HepG2 (cell line): ENCODE measurements around the gene ZNF653. TPM values are rescaled to one million over a fixed set of nuclear protein-coding genes. Genes with fewer than 3 reads are reported as not detected.
A peak's percentile ranks its signal among the peaks of the same experiment; 100 is the strongest.

Source experiments
- ATAC-seq: fragments of 200-7000 bp; cut with Tn5 transposase; 3 replicates; pipeline ENCODE4 v1.9.1; 2020; ENCODE audit warnings: mild to moderate bottlenecking, moderate library complexity
- BruUV-seq: library from RNA; stranded (reverse); fragments of 400-500 nt; replicated peaks from 2 replicates; lab custom pipeline; 2021; lab: Mats Ljungman, UMichigan
- CTCF ChIA-PET: fragments of 300-600 bp; formaldehyde crosslinking; extraction: SDS; loops from one replicate; lab custom pipeline; 2021; ENCODE audit warnings: low total read pairs, inconsistent platforms, low intra/inter-chr PET ratio; lab: Yijun Ruan, JAX
- POLR2A ChIA-PET: fragments of 350-600 bp; sonication (Branson Sonifier 250); formaldehyde crosslinking; loops from one replicate; lab custom pipeline; 2020; ENCODE audit warnings: antibody characterized with exemption, inconsistent platforms; lab: Yijun Ruan, JAX
- DNase-seq: peaks from one replicate; pipeline ENCODE4 v3.0.0-alpha.2; 2015; ENCODE audit warnings: low spot score
- FAIRE-seq: peaks from 3 replicates; lab custom pipeline; 2011; peaks lifted over from hg19 to GRCh38; lab: Jason Lieb, UNC
- H2AFZ ChIP-seq: one replicate; pipeline ENCODE4 v1.6.1; 2011; ENCODE audit warnings: low read length, inconsistent platforms
- H3K27ac ChIP-seq: fragments of 300-600 bp; 3 replicates; pipeline ENCODE4 v1.8.0; 2011; ENCODE audit warnings: mixed run types, mild to moderate bottlenecking, mixed read lengths, low read length, inconsistent platforms; ENCODE audit not compliant: insufficient read depth; ENCODE audit errors: extremely low read length
- H3K27me3 ChIP-seq, 2 experiments: fragments of 200-600 bp in 1 of 2; 2 replicates in 1 of 2; 3 replicates in 1 of 2; pipeline versions ENCODE4 v1.6.0 to v1.8.0; 2011; ENCODE audit warnings: low read length in 2 of 2, mild to moderate bottlenecking in 2 of 2, moderate library complexity in 2 of 2, inconsistent platforms in 1 of 2; ENCODE audit not compliant: insufficient read depth in 2 of 2, control insufficient read depth in 1 of 2
- H3K36me3 ChIP-seq, 2 experiments: fragments of 200-600 bp in 1 of 2; replicated peaks in 1 of 2; 2 replicates in 1 of 2; 3 replicates in 1 of 2; pipeline versions ENCODE4 v1.5.1 to v1.8.0; 2011; ENCODE audit warnings: low read length in 2 of 2, inconsistent platforms in 1 of 2; ENCODE audit not compliant: insufficient read depth in 2 of 2, control insufficient read depth in 1 of 2
- H3K4me1 ChIP-seq: 2 replicates; pipeline ENCODE4 v1.5.1; 2012; ENCODE audit warnings: low read length, inconsistent platforms; ENCODE audit not compliant: insufficient read depth
- H3K4me2 ChIP-seq: 2 replicates; pipeline ENCODE4 v1.6.0; 2011; ENCODE audit warnings: low read depth, low read length, inconsistent platforms
- H3K4me3 ChIP-seq, 3 experiments: fragments of 200-600 bp in 1 of 3; sonication (generic), shearing (Covaris generic) in 1 of 3; replicated peaks in 1 of 3; 2 replicates each; pipeline ENCODE4 v1.5.1; 2011 to 2016; ENCODE audit warnings: low read length in 3 of 3, inconsistent platforms in 2 of 3, low read depth in 2 of 3, mild to moderate bottlenecking in 2 of 3, control low read depth in 1 of 3, mixed read lengths in 1 of 3; ENCODE audit not compliant: insufficient read depth in 1 of 3
- H3K79me2 ChIP-seq: one replicate; pipeline ENCODE4 v1.6.1; 2011; ENCODE audit warnings: low read length, inconsistent platforms; ENCODE audit not compliant: insufficient read depth
- H3K9ac ChIP-seq: 2 replicates; pipeline ENCODE4 v1.6.0; 2011; ENCODE audit warnings: mild to moderate bottlenecking, low read depth, low read length, inconsistent platforms; ENCODE audit not compliant: insufficient read depth
- H3K9me3 ChIP-seq: 2 replicates; pipeline ENCODE4 v1.5.1; 2012; ENCODE audit warnings: mild to moderate bottlenecking, low read length
- H4K20me1 ChIP-seq: 2 replicates; pipeline ENCODE4 v1.6.0; 2011; ENCODE audit warnings: inconsistent platforms, mild to moderate bottlenecking, low read length, moderate library complexity; ENCODE audit not compliant: insufficient read depth
- HIVEP1 ChIP-seq: sonication (generic); formaldehyde crosslinking; IDR thresholded peaks from 2 replicates; pipeline ENCODE4 v1.4.0; 2020; ENCODE audit warnings: mild to moderate bottlenecking, missing genetic modification reagents
- LBX2 ChIP-seq: sonication (generic); formaldehyde crosslinking; IDR thresholded peaks from 2 replicates; pipeline ENCODE4 v1.5.0; 2020; ENCODE audit warnings: missing genetic modification reagents, mild to moderate bottlenecking, borderline replicate concordance
- NFKB2 ChIP-seq: sonication (generic); formaldehyde crosslinking; IDR thresholded peaks from 2 replicates; pipeline ENCODE4 v1.4.0; 2020; ENCODE audit warnings: missing genetic modification reagents, borderline replicate concordance
- PHF8 ChIP-seq: sonication (generic); formaldehyde crosslinking; IDR thresholded peaks from 2 replicates; pipeline ENCODE4 v1.5.0; 2020; ENCODE audit warnings: missing genetic modification reagents
- SOX6 ChIP-seq, 2 experiments: fragments of 450-650 bp in 1 of 2; sonication (generic) in 1 of 2; formaldehyde crosslinking in 1 of 2; IDR thresholded peaks; 2 replicates each; pipeline versions ENCODE4 v1.4.0 to v1.6.1; 2017 to 2020; ENCODE audit warnings: antibody characterized with exemption in 1 of 2, mild to moderate bottlenecking in 1 of 2, missing genetic modification reagents in 1 of 2
- TAF15 ChIP-seq: fragments of 200-400 bp; formaldehyde crosslinking; IDR thresholded peaks from one replicate; pipeline ENCODE4 v1.6.1; 2018; ENCODE audit warnings: mild to moderate bottlenecking, low read depth, low read length; ENCODE audit not compliant: poor library complexity, severe bottlenecking
- ZBTB38 ChIP-seq: sonication (generic); formaldehyde crosslinking; IDR thresholded peaks from 2 replicates; pipeline ENCODE4 v1.5.1; 2020; ENCODE audit warnings: mild to moderate bottlenecking, missing genetic modification reagents
- ZC3H4 ChIP-seq: sonication (generic); formaldehyde crosslinking; IDR thresholded peaks from 2 replicates; pipeline ENCODE4 v1.4.0; 2020; ENCODE audit warnings: missing genetic modification reagents, borderline replicate concordance
- ZNF160 ChIP-seq: sonication (generic); formaldehyde crosslinking; IDR thresholded peaks from 2 replicates; pipeline ENCODE4 v1.8.0; 2022; ENCODE audit warnings: mild to moderate bottlenecking, inconsistent platforms, missing genetic modification reagents
- ZNF687 ChIP-seq: sonication (generic); formaldehyde crosslinking; IDR thresholded peaks from 2 replicates; pipeline ENCODE4 v1.5.1; 2020; ENCODE audit warnings: mild to moderate bottlenecking, missing genetic modification reagents, moderate library complexity
- WGBS: methylation state at CpG from one replicate; pipeline ENCODE4 v1.1.6; 2017; ENCODE audit warnings: low lambda C conversion rate; 5-methylcytosine and 5-hydroxymethylcytosine counted together
- in situ Hi-C: cut with HindIII; loops from 2 replicates; pipeline ENCODE4 v1.10.0; 2017; ENCODE audit warnings: low pct_unique_long_range_greater_than_20kb; ENCODE audit not compliant: extremely low pct_ligation_motif_present
- intact Hi-C: fragments of 100-400 bp; cut with micrococcal nuclease; formaldehyde crosslinking; loops from one replicate; pipeline ENCODE4 v1.10.0; 2022; ENCODE audit not compliant: unreplicated experiment
- polyA plus RNA-seq, 8 experiments: library from polyadenylated mRNA; depleted of rRNA in 3 of 8; stranded (reverse) in 7 of 8; unstranded in 1 of 8; fragments of >200 nt; fragmentation: Illumina TruSeq in 4 of 8; extraction: Trizol in 4 of 8; gene quantifications; 2 replicates each; pipeline versions ENCODE4 v1.2.1 to v1.2.3, GENCODE V29; 2011 to 2016; ENCODE audit warnings: low read depth in 4 of 8, missing spikeins in 1 of 8, mixed read lengths in 1 of 8; ENCODE audit not compliant: insufficient read depth in 1 of 8
- total RNA-seq, 5 experiments: library from RNA; depleted of rRNA; stranded (reverse); fragments of >200 nt; fragmentation: Illumina TruSeq; extraction: Trizol; gene quantifications; 2 replicates each; pipeline ENCODE4 v1.2.3, GENCODE V29; 2016; ENCODE audit warnings: low read depth in 1 of 5
- TF ChIP-seq, protein P1 (sequence below): IDR thresholded peaks from 2 replicates; pipeline ENCODE4 v1.6.1; 2012; ENCODE audit warnings: inconsistent platforms
- TF ChIP-seq, protein P2 (sequence below): sonication (generic); IDR thresholded peaks from 2 replicates; pipeline ENCODE4 v1.6.1; 2016; ENCODE audit warnings: low read depth, borderline replicate concordance
- TF ChIP-seq, protein P3 (sequence below): sonication (generic); formaldehyde crosslinking; IDR thresholded peaks from 2 replicates; pipeline ENCODE4 v1.4.0; 2020; ENCODE audit warnings: missing genetic modification reagents, borderline replicate concordance
- TF ChIP-seq, protein P4 (sequence below): sonication (generic); formaldehyde crosslinking; IDR thresholded peaks from 2 replicates; pipeline ENCODE4 v1.4.0; 2020; ENCODE audit warnings: missing genetic modification reagents, borderline replicate concordance

Gene ZNF653
- total and polyA plus RNA-seq, 2 of the 13 experiments (the other 11 are each of a cell fraction or from before 2014, with no cell fraction given) = 4.7 to 7.1 TPM

DNA sequence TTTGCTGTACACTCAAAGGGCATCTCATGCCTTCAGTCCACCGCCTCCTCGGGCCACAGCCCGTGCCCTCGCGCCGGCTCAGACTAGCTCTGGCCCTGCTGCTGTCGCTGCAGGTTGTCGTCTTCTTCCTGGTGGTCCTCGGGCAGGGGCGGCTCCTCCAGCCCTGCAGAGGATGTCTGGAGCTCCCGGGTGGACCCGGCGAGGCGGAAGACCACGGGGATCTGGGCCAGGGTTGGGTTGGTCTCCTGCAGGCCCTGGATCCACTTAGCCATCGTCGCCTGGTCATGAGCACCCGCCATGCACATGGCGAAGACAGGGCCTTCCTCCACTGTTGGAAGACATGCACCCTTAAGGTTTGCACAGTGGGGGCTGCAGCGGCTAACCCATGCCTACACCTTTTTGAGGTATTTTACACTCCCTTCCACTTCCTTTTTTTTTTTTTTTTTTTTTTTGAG is 489 bp upstream of the ZNF653 start:
- Histone ChIP-seq H3K27me3 (no peaks in the 10 kb centered on the region), H3K36me3 (peaks cover 2% of the 10 kb centered on the region in 2 experiments; a peak in 2 of 5 replicates), H4K20me1 (no peaks in the 10 kb centered on the region; the same call in 1 of the 2 replicates), H2AFZ (no peak overlapping the region), H3K4me3 (peak overlapping the region; percentile 77 to 84 (median 81); a peak in 5 of 6 replicates), H3K4me2 (peak overlapping the region; percentile 84), H3K9me3 (no peaks in the 10 kb centered on the region), H3K27ac (peak overlapping the region; percentile 77), H3K4me1 (peaks cover 18% of the 10 kb centered on the region), H3K79me2 (peaks cover 6% of the 10 kb centered on the region), H3K9ac (peak overlapping the region; percentile 80)
- ChIA-PET CTCF (no interaction called here), POLR2A (interaction anchor here (0.7 kb wide), 1 partner anchor 80 kb away, joined by 4 read pairs; no protein-coding TSS in a partner anchor)
- no peak for DNase-seq
- TSS peak; percentile 81 for BruUV-seq
- no peak for FAIRE-seq
- intact Hi-C loops (no loop called here), in situ Hi-C loops (no loop called here)
- WGBS = 86% methylated on average over 7 of the region's 20 CpGs
- ATAC-seq = peak; percentile 16
- TF ChIP-seq TAF15 = peak; percentile 15
- TF ChIP-seq, protein P1, sequence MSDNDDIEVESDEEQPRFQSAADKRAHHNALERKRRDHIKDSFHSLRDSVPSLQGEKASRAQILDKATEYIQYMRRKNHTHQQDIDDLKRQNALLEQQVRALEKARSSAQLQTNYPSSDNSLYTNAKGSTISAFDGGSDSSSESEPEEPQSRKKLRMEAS = 0 out of 2 replicates have a peak, but pooled peaks have one; percentile 0
- TF ChIP-seq, protein P2, sequence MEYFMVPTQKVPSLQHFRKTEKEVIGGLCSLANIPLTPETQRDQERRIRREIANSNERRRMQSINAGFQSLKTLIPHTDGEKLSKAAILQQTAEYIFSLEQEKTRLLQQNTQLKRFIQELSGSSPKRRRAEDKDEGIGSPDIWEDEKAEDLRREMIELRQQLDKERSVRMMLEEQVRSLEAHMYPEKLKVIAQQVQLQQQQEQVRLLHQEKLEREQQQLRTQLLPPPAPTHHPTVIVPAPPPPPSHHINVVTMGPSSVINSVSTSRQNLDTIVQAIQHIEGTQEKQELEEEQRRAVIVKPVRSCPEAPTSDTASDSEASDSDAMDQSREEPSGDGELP = no peak
- TF ChIP-seq HIVEP1 (CRISPR knock-in tag) = peak; percentile 57; the same call in 1 of the 2 replicates
- no peak for TF ChIP-seq ZC3H4
- TF ChIP-seq, protein P3, sequence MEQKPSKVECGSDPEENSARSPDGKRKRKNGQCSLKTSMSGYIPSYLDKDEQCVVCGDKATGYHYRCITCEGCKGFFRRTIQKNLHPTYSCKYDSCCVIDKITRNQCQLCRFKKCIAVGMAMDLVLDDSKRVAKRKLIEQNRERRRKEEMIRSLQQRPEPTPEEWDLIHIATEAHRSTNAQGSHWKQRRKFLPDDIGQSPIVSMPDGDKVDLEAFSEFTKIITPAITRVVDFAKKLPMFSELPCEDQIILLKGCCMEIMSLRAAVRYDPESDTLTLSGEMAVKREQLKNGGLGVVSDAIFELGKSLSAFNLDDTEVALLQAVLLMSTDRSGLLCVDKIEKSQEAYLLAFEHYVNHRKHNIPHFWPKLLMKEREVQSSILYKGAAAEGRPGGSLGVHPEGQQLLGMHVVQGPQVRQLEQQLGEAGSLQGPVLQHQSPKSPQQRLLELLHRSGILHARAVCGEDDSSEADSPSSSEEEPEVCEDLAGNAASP = no peak
- no peak for TF ChIP-seq SOX6 (IDR thresholded peaks at IDR 0.05)
- no peak for TF ChIP-seq SOX6 (CRISPR knock-in tag; IDR thresholded peaks at IDR 0.05)
- TF ChIP-seq NFKB2 = peak; percentile 1; the same call in 1 of the 2 replicates
- TF ChIP-seq ZBTB38 (CRISPR knock-in tag) = peak; percentile 90
- TF ChIP-seq, protein P4, sequence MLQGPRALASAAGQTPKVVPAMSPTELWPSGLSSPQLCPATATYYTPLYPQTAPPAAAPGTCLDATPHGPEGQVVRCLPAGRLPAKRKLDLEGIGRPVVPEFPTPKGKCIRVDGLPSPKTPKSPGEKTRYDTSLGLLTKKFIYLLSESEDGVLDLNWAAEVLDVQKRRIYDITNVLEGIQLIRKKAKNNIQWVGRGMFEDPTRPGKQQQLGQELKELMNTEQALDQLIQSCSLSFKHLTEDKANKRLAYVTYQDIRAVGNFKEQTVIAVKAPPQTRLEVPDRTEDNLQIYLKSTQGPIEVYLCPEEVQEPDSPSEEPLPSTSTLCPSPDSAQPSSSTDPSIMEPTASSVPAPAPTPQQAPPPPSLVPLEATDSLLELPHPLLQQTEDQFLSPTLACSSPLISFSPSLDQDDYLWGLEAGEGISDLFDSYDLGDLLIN (CRISPR knock-in tag) = 0 out of 2 replicates have a peak, but pooled peaks have one; percentile 44
- TF ChIP-seq ZNF160 (CRISPR knock-in tag) = 0 out of 2 replicates have a peak, but pooled peaks have one; percentile 30
- TF ChIP-seq ZNF687 = peak; percentile 72
- TF ChIP-seq PHF8 (CRISPR knock-in tag) = no peak
- TF ChIP-seq LBX2 (CRISPR knock-in tag) = no peak
